ENCODE results near the gene LUZP1. TPM values are rescaled to one million over a fixed set of nuclear protein-coding genes. Genes with fewer than 3 reads are reported as not detected.

LUZP1 gene
- total RNA-seq, 4 donors from 2014 or later: 20.8 to 25.7 (median 22.9) TPM

DNA sequence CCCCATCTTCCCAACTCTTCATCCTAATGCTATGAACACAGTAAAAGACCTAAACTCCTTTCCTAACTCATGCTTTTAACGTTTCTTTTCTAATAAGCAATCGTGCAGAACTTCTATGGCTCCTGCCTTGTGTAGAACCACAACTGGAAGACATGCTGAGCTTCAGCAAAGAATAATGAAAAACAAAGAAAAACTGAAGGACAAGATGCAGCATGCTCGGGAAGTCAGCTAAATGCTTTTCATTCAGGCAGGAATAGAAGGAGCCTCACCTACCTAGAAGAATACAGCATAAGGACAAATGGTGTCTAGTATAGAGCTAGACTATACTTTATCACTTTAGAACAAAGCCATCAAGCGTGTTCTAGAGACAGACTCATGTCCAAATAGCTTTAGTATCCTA lies 45.9 kb downstream of the LUZP1 start:
- WGBS: 36% methylated on average over 4 of the region's 4 CpGs
- peaks cover 58% of the 10 kb centered on the region for H3K4me1 ChIP-seq
- DNase-seq (ENCODE audit: low spot score in 2 of 2): no peak
- no peaks in the 10 kb centered on the region for H3K27me3 ChIP-seq
- no peaks in the 10 kb centered on the region for H3K36me3 ChIP-seq
- no peaks in the 10 kb centered on the region for H3K9me3 ChIP-seq
- no peak overlapping the region for H3K4me3 ChIP-seq
- H3K27ac ChIP-seq: peak overlapping the region; percentile 20
- TF ChIP-seq EP300 (IDR thresholded peaks at IDR 0.05) (no peak), POLR2A (IDR thresholded peaks at IDR 0.05) (no peak), CTCF (IDR thresholded peaks at IDR 0.05) (no peak), POLR2AphosphoS5 (IDR thresholded peaks at IDR 0.05) (no peak)

DNA sequence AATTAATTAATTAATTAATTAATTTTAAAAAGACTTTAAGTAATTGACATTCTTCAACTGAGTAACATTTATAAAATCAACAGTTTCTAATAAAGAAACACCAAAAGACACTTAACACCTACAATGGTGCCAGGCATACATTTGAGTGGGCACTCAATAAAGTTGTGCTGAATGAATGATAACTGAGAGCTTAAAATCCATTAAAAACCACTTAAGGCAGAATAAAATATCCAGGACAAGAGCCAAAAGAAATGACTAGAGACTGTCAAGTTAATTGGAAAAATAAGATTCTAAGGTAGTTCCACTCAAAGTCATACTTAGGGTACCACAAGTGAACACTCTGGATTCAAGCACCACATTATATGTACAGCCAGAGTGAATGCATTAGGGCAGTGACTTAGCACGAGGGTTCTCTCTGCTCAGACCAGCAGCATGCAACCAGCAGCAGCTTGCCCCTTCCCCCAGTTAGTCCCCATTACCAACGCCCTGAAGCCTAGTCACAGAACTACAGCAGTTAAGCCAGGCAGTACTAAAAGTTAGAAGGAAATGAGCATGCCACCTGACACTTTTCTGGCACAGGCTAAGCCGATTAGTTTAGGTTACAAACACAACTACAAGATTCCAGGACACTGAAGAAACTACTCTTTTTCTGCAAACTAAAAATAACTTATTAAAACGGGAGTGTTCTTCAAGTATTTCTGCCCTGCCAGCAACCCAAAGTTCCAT lies 46.5 kb downstream of the LUZP1 start:
- Histone ChIP-seq H3K4me3 (no peak overlapping the region), H3K9me3 (no peaks in the 10 kb centered on the region), H3K27ac (peak overlapping the region; percentile 20), H3K36me3 (no peaks in the 10 kb centered on the region), H3K4me1 (peaks cover 54% of the 10 kb centered on the region), H3K27me3 (no peaks in the 10 kb centered on the region)
- WGBS: 8% methylated on average over 4 of the region's 4 CpGs
- TF ChIP-seq POLR2A (IDR thresholded peaks at IDR 0.05) (no peak), EP300 (IDR thresholded peaks at IDR 0.05) (no peak), CTCF (IDR thresholded peaks at IDR 0.05) (no peak), POLR2AphosphoS5 (IDR thresholded peaks at IDR 0.05) (no peak)
- DNase-seq (ENCODE audit: low spot score in 2 of 2): no peak

DNA sequence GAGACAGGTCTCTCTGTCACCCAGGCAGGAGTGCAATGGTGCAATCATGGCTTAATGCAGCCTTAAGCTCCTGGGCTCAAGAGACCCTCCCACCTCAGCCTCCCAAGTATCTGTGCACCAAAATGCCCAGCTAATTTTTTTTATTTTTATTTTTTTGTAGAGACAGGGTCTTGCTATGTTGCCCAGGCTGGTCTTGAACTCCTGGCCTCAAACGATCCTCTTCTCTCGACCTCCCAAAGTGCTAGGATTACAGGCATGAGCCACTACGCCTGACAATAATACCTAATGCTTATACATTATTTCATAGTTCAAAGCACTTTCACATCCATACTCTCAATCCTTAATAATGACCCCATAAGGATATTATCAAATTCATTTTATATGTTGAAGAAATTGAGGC lies 48.3 kb downstream of the LUZP1 start:
- no peak for DNase-seq (ENCODE audit: low spot score in 2 of 2)
- Histone ChIP-seq H3K27me3 (no peaks in the 10 kb centered on the region), H3K36me3 (no peaks in the 10 kb centered on the region), H3K4me3 (no peak overlapping the region), H3K4me1 (peaks cover 44% of the 10 kb centered on the region), H3K27ac (no peak overlapping the region), H3K9me3 (no peaks in the 10 kb centered on the region)
- WGBS: 96% methylated on average over 3 of the region's 3 CpGs
- TF ChIP-seq CTCF (IDR thresholded peaks at IDR 0.05) (no peak), POLR2AphosphoS5 (IDR thresholded peaks at IDR 0.05) (no peak), EP300 (IDR thresholded peaks at IDR 0.05) (no peak), POLR2A (IDR thresholded peaks at IDR 0.05) (no peak)

DNA sequence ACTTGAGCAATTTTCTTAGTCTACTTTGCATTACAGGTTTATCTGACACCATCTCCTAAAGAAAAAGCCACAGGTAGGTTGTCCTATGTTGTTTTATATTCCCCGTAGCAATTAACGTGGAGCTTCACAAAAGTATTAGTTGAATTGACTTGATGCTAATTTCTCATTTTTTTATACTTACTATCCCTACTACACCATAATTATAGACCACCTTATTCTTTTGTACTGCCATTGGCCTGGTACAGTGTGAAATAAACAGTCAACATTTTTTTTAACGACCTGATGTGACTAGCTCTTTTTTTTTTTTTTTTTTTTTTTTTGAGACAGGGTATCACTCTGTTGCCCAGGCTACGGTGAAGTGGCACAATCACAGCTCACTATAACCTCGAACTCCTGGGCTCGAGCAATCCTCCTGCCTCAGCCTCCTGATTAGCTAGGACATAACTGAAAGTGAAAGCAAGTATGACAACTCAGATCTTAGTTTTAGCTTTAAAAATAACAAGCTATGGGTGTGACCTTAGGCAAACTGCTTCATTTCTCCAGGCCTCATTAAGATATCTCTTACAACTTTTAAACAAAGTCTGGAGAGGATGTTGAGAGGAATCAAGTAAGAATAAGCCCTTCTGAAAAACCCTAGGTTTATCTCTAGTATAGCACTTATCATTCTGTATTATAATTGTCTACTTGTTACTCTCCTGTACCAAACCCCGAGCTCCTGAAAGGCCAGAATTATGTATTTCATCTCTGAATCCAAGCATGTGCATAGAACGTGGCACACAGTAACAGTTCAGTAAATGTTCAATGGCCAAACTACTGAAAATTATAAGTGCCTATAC lies 49.5 kb downstream of the LUZP1 start:
- 61% methylated on average over 8 of the region's 8 CpGs for WGBS
- no peak for DNase-seq (ENCODE audit: low spot score in 2 of 2)
- no peaks in the 10 kb centered on the region for H3K27me3 ChIP-seq
- peaks cover 56% of the 10 kb centered on the region for H3K4me1 ChIP-seq
- H3K4me3 ChIP-seq: no peak overlapping the region
- TF ChIP-seq POLR2AphosphoS5 (IDR thresholded peaks at IDR 0.05) (no peak), POLR2A (IDR thresholded peaks at IDR 0.05) (no peak), CTCF (IDR thresholded peaks at IDR 0.05) (no peak), EP300 (IDR thresholded peaks at IDR 0.05) (no peak)
- no peaks in the 10 kb centered on the region for H3K36me3 ChIP-seq
- H3K27ac ChIP-seq: peak overlapping the region; percentile 37
- H3K9me3 ChIP-seq: no peaks in the 10 kb centered on the region

DNA sequence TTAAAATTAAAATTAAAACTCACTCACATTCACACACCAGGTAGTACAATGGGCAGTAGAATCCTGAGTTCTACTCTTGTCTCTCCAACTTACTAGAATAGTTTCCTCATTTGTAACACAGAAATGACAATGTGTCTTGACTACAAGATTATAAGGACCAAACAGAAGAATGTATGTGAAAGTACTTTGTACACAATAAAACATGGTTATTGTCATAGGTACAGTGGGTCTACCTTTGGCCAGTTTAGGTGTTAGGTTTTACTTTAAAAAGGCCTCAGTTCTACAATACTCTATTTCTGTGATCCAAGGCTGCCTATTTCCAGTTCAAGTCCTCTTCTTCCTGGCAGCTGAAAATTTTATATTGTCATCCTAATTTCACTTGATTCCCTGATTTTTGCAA lies 50.2 kb downstream of the LUZP1 start:
- Histone ChIP-seq H3K27ac (no peak overlapping the region), H3K27me3 (no peaks in the 10 kb centered on the region), H3K4me1 (peaks cover 56% of the 10 kb centered on the region), H3K9me3 (no peaks in the 10 kb centered on the region), H3K4me3 (no peak overlapping the region), H3K36me3 (no peaks in the 10 kb centered on the region)
- DNase-seq (ENCODE audit: low spot score in 2 of 2): no peak
- TF ChIP-seq POLR2A (IDR thresholded peaks at IDR 0.05): no peak

Data from suprapubic skin (tissue), 4 donors.